Activated CD8-positive, alpha-beta T cell treated with anti-CD3 and anti-CD28 coated beads for 36 hours (primary cell): Measurements from ENCODE around the gene SMIM10. TPM values are rescaled to one million over a fixed set of nuclear protein-coding genes. Genes with fewer than 3 reads are reported as not detected.

Source experiments
- ATAC-seq: fragments of 200-7000 bp; cut with Tn5 transposase; one replicate; pipeline ENCODE4 v1.10.0; 2021; ENCODE audit warnings: mild to moderate bottlenecking, moderate library complexity
- CTCF ChIA-PET: fragments of 350-600 bp; sonication (Branson Sonifier 250); formaldehyde crosslinking; loops from one replicate; lab custom pipeline; 2021; ENCODE audit warnings: antibody characterized with exemption; lab: Charles Lee
- POLR2A ChIA-PET: fragments of 350-600 bp; sonication (Branson Sonifier 250); formaldehyde crosslinking; loops from one replicate; lab custom pipeline; 2021; ENCODE audit warnings: antibody characterized with exemption; lab: Charles Lee
- DNase-seq: peaks from one replicate; pipeline ENCODE4 v3.0.0-alpha.2; 2020
- H3K27ac Mint-ChIP-seq: one replicate; pipeline ENCODE4 v1.8.0; 2021; ENCODE audit warnings: mild to moderate bottlenecking, mixed read lengths
- H3K27me3 Mint-ChIP-seq: one replicate; pipeline ENCODE4 v1.8.0; 2021; ENCODE audit warnings: mixed read lengths
- H3K36me3 Mint-ChIP-seq: one replicate; pipeline ENCODE4 v1.8.0; 2021; ENCODE audit warnings: low read depth, mixed read lengths
- H3K4me1 Mint-ChIP-seq: one replicate; pipeline ENCODE4 v1.8.0; 2021; ENCODE audit warnings: low read depth, mixed read lengths
- H3K4me3 Mint-ChIP-seq: one replicate; pipeline ENCODE4 v1.8.0; 2021; ENCODE audit warnings: mild to moderate bottlenecking, moderate library complexity, mixed read lengths
- H3K9me3 Mint-ChIP-seq: one replicate; pipeline ENCODE4 v1.8.0; 2021; ENCODE audit warnings: mixed read lengths
- intact Hi-C: fragments of 100-400 bp; cut with micrococcal nuclease; formaldehyde crosslinking; loops from one replicate; pipeline ENCODE4 v1.10.0; 2022
- total RNA-seq, 2 experiments: library from RNA; stranded (reverse); gene quantifications; one replicate each; pipeline ENCODE4 v1.2.3, GENCODE V29; 2021
- TF ChIP-seq, protein P1 (sequence below): fragments of 200-600 bp; IDR thresholded peaks from one replicate; pipeline ENCODE4 v1.8.0; 2022; ENCODE audit warnings: antibody characterized with exemption, mild to moderate bottlenecking

The SMIM10 gene
- total RNA-seq, 2 experiments from 2014 or later = 1.7 to 2.1 TPM

- no peak for ATAC-seq
- intact Hi-C loops = no loop called here
- H3K36me3 Mint-ChIP-seq = no peaks in the 10 kb centered on the region
- POLR2A ChIA-PET = no interaction called here
- H3K27ac Mint-ChIP-seq = no peak overlapping the region
- peaks cover 2% of the 10 kb centered on the region for H3K4me1 Mint-ChIP-seq
- H3K4me3 Mint-ChIP-seq = no peak overlapping the region
- H3K27me3 Mint-ChIP-seq = peaks cover 3% of the 10 kb centered on the region
- TF ChIP-seq, protein P1, sequence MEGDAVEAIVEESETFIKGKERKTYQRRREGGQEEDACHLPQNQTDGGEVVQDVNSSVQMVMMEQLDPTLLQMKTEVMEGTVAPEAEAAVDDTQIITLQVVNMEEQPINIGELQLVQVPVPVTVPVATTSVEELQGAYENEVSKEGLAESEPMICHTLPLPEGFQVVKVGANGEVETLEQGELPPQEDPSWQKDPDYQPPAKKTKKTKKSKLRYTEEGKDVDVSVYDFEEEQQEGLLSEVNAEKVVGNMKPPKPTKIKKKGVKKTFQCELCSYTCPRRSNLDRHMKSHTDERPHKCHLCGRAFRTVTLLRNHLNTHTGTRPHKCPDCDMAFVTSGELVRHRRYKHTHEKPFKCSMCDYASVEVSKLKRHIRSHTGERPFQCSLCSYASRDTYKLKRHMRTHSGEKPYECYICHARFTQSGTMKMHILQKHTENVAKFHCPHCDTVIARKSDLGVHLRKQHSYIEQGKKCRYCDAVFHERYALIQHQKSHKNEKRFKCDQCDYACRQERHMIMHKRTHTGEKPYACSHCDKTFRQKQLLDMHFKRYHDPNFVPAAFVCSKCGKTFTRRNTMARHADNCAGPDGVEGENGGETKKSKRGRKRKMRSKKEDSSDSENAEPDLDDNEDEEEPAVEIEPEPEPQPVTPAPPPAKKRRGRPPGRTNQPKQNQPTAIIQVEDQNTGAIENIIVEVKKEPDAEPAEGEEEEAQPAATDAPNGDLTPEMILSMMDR = peak; percentile 32
- DNase-seq = no peak
- CTCF ChIA-PET = interaction anchor here (1.6 kb wide), 1 partner anchor 31 kb away, joined by 5 read pairs; no protein-coding TSS in a partner anchor
- H3K9me3 Mint-ChIP-seq = no peaks in the 10 kb centered on the region
Observed at GRCh38 chrX:134999469-134999868, 8.7 kb downstream of the SMIM10 start.

- Mint-ChIP-seq H3K4me1 (peaks cover 4% of the 10 kb centered on the region), H3K27ac (no peak overlapping the region), H3K9me3 (no peaks in the 10 kb centered on the region), H3K36me3 (no peaks in the 10 kb centered on the region), H3K4me3 (no peak overlapping the region), H3K27me3 (peaks cover 3% of the 10 kb centered on the region)
- ChIA-PET POLR2A (no interaction called here), CTCF (interaction anchor here (1.4 kb wide), 1 partner anchor 35 kb away, joined by 7 read pairs; no protein-coding TSS in a partner anchor)
- ATAC-seq (no peak), DNase-seq (no peak)
- TF ChIP-seq, protein P1 = no peak
- intact Hi-C loops = no loop called here
Observed at GRCh38 chrX:135000516-135000915, 9.7 kb downstream of the SMIM10 start.

- Mint-ChIP-seq H3K36me3 (no peaks in the 10 kb centered on the region), H3K27me3 (no peaks in the 10 kb centered on the region), H3K4me3 (peak overlapping the region; percentile 76), H3K27ac (peak overlapping the region; percentile 85), H3K9me3 (no peaks in the 10 kb centered on the region), H3K4me1 (peaks cover 4% of the 10 kb centered on the region)
- DNase-seq (peak; percentile 94), ATAC-seq (peak; percentile 99)
- intact Hi-C loops = no loop called here
- TF ChIP-seq, protein P1 = no peak
- ChIA-PET CTCF (interaction anchor here (0.6 kb wide), 1 partner anchor 41 kb away, joined by 3 read pairs; no protein-coding TSS in a partner anchor), POLR2A (no interaction called here)
Observed at GRCh38 chrX:135003876-135004623, 13.3 kb downstream of the SMIM10 start.

DNA sequence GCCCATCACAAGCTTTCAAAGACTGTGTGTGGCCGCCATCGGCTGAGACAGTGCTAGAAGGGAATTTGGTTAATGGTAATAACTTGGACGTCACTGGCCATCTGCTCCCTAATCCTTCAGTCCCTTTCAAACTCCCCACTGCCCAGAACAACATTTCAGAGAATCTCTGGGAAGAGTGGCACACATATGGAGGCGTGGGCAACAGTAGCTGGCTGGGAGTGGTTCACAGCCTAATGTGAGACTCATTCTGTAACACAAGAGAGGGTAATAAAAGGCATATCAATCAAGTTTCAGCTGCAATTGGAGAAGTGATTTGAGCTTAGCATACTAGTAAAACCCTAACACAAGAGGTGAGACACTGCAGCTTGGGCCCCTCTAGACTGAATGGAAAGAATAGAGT lies 15.4 kb downstream of the SMIM10 start:
- ATAC-seq = no peak
- H3K27me3 Mint-ChIP-seq = no peaks in the 10 kb centered on the region
- CTCF ChIA-PET = no interaction called here
- H3K4me1 Mint-ChIP-seq = peaks cover 4% of the 10 kb centered on the region
- H3K9me3 Mint-ChIP-seq = no peaks in the 10 kb centered on the region
- no peaks in the 10 kb centered on the region for H3K36me3 Mint-ChIP-seq
- TF ChIP-seq, protein P1 = no peak
- H3K4me3 Mint-ChIP-seq = no peak overlapping the region
- no peak for DNase-seq
- no peak overlapping the region for H3K27ac Mint-ChIP-seq
- POLR2A ChIA-PET = no interaction called here
- intact Hi-C loops = no loop called here

GRCh38 chrX:135009057-135009610 lies 18.3 kb downstream of the SMIM10 start:
- no peaks in the 10 kb centered on the region for H3K36me3 Mint-ChIP-seq
- DNase-seq (no peak), ATAC-seq (no peak)
- no peaks in the 10 kb centered on the region for H3K9me3 Mint-ChIP-seq
- H3K4me3 Mint-ChIP-seq = no peak overlapping the region
- H3K27me3 Mint-ChIP-seq = no peaks in the 10 kb centered on the region
- intact Hi-C loops = no loop called here
- peaks cover 4% of the 10 kb centered on the region for H3K4me1 Mint-ChIP-seq
- no peak overlapping the region for H3K27ac Mint-ChIP-seq
- ChIA-PET CTCF (interaction anchor here (1.1 kb wide), 1 partner anchor 43 kb away, joined by 3 read pairs; no protein-coding TSS in a partner anchor), POLR2A (no interaction called here)
- TF ChIP-seq, protein P1 = no peak
